Neutrophil (primary cell): ENCODE results near the gene CD276.
"Not testable (repeated sequence)": the region's sequence is repeated elsewhere in the genome, so short reads cannot be mapped to it uniquely, and the experiment has no call there.

ENCODE experiments used
- H3K27ac ChIP-seq: fragments of 200-600 bp; sonication (generic); 2 replicates; pipeline ENCODE4 v1.5.1; 2016; ENCODE audit warnings: mild to moderate bottlenecking, moderate library complexity
- H3K27me3 ChIP-seq: fragments of 200-600 bp; sonication (generic); 2 replicates; pipeline ENCODE4 v1.6.0; 2016; ENCODE audit warnings: mild to moderate bottlenecking
- H3K36me3 ChIP-seq: fragments of 200-600 bp; sonication (generic); 2 replicates; pipeline ENCODE4 v1.5.1; 2017
- H3K4me1 ChIP-seq, 2 experiments: fragments of 200-600 bp in 1 of 2; sonication (generic) in 1 of 2; 1 replicate in 1 of 2; 2 replicates in 1 of 2; pipeline versions ENCODE4 v1.5.1 to v1.6.1; 2013 to 2016; ENCODE audit warnings: low read depth in 1 of 2, low read length in 1 of 2, mild to moderate bottlenecking in 1 of 2, moderate library complexity in 1 of 2; ENCODE audit not compliant: control insufficient read depth in 1 of 2, insufficient read depth in 1 of 2
- H3K4me3 ChIP-seq, 2 experiments: fragments of 200-600 bp in 1 of 2; sonication (generic) in 1 of 2; 1 replicate in 1 of 2; 2 replicates in 1 of 2; pipeline ENCODE4 v1.5.1; 2013 to 2016; ENCODE audit warnings: low read depth in 1 of 2, low read length in 1 of 2, mild to moderate bottlenecking in 1 of 2, moderate library complexity in 1 of 2
- H3K9me3 ChIP-seq: fragments of 200-600 bp; sonication (generic); 2 replicates; pipeline ENCODE4 v1.5.1; 2016
- CTCF ChIP-seq: fragments of 200-600 bp; sonication (generic); IDR thresholded peaks from 2 replicates; pipeline ENCODE4 v1.5.1; 2016; ENCODE audit warnings: antibody characterized with exemption

CD276 gene

GRCh38 chr15:73699249-73700040, 15.3 kb downstream of the CD276 start:
- no peak overlapping the region for H3K27ac ChIP-seq

DNA sequence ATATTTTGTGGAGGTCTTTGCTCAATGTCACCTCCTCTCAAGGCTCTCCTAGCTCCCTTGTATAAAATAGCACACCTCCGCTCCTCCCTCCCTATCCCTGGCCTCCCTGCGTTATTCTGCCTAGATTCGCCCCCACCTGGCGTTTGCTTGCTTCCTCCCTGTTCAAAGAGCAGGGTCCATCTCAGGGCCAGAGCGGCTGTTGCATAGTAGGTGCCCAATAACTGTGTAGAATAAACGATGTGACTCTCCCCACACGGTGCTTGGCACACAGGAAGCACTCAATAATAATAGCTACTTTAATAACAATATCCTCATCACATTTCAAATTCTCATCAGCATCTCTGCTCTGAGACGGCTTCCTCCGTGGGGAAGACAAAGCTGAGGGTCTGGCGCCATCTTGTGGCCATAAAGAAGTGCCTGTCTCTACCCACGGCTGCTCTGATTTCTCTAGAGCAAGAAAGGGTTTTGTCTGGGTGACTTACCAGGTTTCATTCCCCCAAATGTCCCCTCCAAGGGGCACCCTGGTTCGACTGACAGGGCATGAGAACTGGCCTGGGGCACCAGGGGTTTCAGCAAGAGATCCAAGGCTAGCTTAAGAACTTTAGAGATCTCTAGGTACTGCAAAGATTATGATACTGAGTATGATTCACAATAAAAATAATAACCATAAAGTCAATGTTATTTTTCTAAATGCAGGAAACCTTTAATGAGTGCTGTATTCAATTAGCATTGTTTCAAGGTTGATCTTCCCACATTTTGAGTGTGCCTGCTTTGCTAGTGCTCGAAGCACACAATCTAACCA, 16.1 kb downstream of the CD276 start:
- H3K27me3 ChIP-seq, result peaks cover 54% of the 10 kb centered on the region
- no peak overlapping the region for H3K27ac ChIP-seq
- peaks cover 4 to 8% of the 10 kb centered on the region in 2 experiments for H3K4me1 ChIP-seq
- no peaks in the 10 kb centered on the region for H3K36me3 ChIP-seq
- peak; percentile 64 for TF ChIP-seq CTCF
- no peaks in the 10 kb centered on the region for H3K9me3 ChIP-seq
- no peak overlapping the region for H3K4me3 ChIP-seq

More at GRCh38 chr15:73699249-73700040, 15.3 kb downstream of the CD276 start:
- TF ChIP-seq CTCF, result no peak
- Histone ChIP-seq H3K4me1 (peaks cover 4 to 8% of the 10 kb centered on the region in 2 experiments), H3K36me3 (no peaks in the 10 kb centered on the region), H3K4me3 (no peak overlapping the region), H3K9me3 (no peaks in the 10 kb centered on the region), H3K27me3 (peaks cover 60% of the 10 kb centered on the region)

DNA sequence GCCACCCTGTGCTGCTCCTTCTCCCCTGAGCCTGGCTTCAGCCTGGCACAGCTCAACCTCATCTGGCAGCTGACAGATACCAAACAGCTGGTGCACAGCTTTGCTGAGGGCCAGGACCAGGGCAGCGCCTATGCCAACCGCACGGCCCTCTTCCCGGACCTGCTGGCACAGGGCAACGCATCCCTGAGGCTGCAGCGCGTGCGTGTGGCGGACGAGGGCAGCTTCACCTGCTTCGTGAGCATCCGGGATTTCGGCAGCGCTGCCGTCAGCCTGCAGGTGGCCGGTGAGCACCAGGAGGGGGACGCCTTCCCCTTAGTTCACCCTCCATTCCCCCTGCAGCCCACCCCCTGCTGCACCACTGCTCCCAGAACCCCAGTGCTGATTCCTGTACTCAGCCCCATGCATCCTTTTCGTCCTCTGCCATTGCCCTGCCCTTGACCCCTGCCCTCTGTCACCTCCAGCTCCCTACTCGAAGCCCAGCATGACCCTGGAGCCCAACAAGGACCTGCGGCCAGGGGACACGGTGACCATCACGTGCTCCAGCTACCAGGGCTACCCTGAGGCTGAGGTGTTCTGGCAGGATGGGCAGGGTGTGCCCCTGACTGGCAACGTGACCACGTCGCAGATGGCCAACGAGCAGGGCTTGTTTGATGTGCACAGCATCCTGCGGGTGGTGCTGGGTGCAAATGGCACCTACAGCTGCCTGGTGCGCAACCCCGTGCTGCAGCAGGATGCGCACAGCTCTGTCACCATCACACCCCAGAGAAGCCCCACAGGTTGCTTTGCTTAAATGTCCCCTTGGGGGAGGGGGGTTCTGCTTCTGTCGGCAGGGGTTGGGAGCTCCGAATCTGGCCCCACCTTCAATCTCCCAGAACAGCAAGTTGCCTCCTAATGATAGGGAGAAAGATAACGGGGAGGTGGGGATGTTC, 18.4 kb downstream of the CD276 start:
- not testable (repeated sequence) for H3K36me3 ChIP-seq, H3K4me1 ChIP-seq, H3K4me3 ChIP-seq, H3K27ac ChIP-seq, H3K9me3 ChIP-seq
- H3K27me3 ChIP-seq, result peaks cover 31% of the 10 kb centered on the region

DNA sequence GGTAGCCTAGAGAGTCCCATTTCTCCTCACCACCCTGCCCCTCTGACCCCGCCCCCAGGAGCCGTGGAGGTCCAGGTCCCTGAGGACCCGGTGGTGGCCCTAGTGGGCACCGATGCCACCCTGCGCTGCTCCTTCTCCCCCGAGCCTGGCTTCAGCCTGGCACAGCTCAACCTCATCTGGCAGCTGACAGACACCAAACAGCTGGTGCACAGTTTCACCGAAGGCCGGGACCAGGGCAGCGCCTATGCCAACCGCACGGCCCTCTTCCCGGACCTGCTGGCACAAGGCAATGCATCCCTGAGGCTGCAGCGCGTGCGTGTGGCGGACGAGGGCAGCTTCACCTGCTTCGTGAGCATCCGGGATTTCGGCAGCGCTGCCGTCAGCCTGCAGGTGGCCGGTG, 19.4 kb downstream of the CD276 start:
- H3K4me1 ChIP-seq, H3K9me3 ChIP-seq, H3K4me3 ChIP-seq, H3K36me3 ChIP-seq, H3K27ac ChIP-seq: not testable (repeated sequence)
- peaks cover 20% of the 10 kb centered on the region for H3K27me3 ChIP-seq

GRCh38 chr15:73704142-73704868, 20.1 kb downstream of the CD276 start:
- not testable (repeated sequence) for H3K4me1 ChIP-seq, H3K27ac ChIP-seq, H3K9me3 ChIP-seq, H3K36me3 ChIP-seq, H3K4me3 ChIP-seq
- H3K27me3 ChIP-seq, result peaks cover 13% of the 10 kb centered on the region

DNA sequence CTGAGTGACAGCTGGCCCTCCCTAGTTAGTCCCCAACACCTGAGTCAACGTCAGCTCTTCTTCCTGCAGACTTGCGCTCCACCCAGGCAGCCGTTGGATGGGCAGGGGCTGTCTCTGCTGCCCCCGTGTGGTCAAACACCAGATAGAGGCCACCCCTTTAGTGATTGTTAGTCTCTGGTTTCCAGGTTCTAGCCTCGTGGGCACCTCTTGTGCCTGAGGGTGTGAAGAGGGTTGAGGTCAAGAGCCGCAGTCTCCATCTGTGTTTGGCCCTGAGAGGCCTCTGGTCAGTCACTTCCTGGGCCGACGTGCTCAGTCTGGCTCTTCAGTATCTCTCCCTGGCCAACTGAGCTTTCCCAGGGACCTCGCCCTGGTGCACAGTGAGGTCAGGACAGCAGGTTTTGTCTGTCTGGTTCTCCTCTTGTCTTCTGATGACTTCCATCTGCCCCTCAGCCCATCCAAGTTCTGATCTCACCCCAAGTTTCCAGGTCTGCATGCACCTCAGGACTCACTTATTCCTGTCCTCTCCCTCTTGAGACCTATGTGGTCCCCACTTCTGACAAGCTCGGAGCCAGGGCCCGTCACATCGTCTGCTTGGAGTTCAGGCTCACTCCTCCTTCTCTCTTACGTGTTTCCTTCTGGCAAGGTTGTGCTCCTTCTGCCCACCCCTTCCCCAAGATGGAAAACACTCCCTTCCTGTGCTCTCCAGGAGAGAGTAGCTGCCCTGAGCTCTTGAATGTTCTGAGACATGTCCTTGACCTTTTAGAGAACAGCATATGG, 20.9 kb downstream of the CD276 start:
- H3K4me3 ChIP-seq, result no peak overlapping the region
- peaks cover 7% of the 10 kb centered on the region for H3K27me3 ChIP-seq
- no peaks in the 10 kb centered on the region for H3K4me1 ChIP-seq
- H3K36me3 ChIP-seq, result no peaks in the 10 kb centered on the region
- no peak overlapping the region for H3K27ac ChIP-seq
- TF ChIP-seq CTCF, result peak; percentile 40
- H3K9me3 ChIP-seq, result no peaks in the 10 kb centered on the region
